NB4 (cell line): ENCODE measurements around the gene LEP.

Source experiments
- CTCF ChIP-seq: IDR thresholded peaks from one replicate; pipeline ENCODE4 v1.5.1; 2012; ENCODE audit warnings: low read depth, low read length
- MAX ChIP-seq: IDR thresholded peaks from 2 replicates; pipeline ENCODE4 v1.6.1; 2011; ENCODE audit warnings: low read depth, low read length
- POLR2A ChIP-seq: IDR thresholded peaks from 2 replicates; pipeline ENCODE4 v1.6.1; 2011; ENCODE audit warnings: mild to moderate bottlenecking; ENCODE audit not compliant: insufficient read length; ENCODE audit errors: extremely low read depth

- no peak for TF ChIP-seq MAX
- no peak for TF ChIP-seq POLR2A
- TF ChIP-seq CTCF, result no peak
Measured at GRCh38 chr7:128303133-128303532, 62.1 kb downstream of the LEP start.
